HG02571 (cell line): ENCODE measurements around the gene TMEM108.

Experiments used
- ATAC-seq: cut with Tn5 transposase; IDR thresholded peaks from one replicate; pipeline ENCODE4 v1.9.1; 2021; ENCODE audit warnings: mild to moderate bottlenecking, moderate library complexity; ENCODE audit not compliant: unreplicated experiment

Gene TMEM108

DNA sequence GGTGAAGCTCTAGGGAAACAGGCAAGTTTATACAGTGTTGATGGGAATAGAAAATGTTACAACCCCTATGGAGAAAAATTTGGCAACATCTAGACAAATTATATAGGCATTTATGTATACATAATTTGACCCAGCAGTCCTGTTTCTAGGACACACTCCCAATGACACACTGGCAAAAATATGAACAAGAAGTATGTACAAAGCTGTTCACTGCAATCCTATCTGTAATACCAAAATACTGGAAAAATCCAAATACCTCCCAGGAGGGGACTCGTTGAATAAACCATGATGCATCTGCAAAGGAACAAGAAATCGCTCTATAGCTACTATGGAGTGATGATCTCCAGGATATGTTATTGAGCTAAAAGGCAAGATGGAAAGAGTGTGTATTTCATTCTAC lies 370.2 kb downstream of the TMEM108 start:
- ATAC-seq: no peak

GRCh38 chr3:133408961-133409360 lies 370.8 kb downstream of the TMEM108 start:
- ATAC-seq: no peak

DNA sequence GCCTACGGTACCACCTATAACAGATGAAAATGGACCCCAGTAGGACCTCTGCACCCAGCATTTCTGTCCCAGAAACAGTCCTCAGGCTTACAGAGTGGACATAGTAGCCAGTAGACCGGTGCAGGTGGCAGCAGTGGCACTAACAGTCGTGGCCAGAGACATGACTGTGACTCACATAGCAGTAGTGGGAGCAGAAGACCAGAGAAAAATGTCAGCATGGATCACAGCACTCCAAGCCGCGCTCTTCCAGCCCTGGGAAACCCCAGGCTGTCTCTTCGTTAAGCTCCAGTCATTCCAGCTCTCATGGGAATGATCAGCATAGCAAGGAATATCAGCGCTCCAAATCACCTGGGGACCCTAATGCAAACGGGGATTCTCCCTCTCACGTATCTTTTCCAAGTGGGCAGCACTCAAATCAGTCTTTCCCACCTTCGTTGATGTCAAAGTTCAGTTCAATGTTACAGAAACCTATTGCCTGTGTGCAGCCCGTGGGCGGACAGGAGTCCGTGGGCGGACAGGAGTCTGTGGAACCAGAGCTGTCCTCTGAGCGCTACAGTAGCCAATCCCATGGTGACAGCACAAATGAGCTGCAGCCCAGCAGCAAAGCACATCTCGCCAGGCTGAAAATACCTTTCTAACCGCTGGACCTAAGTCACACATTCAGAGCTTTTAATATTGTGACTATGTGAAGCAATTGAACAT lies 372.2 kb downstream of the TMEM108 start:
- no peak for ATAC-seq

DNA sequence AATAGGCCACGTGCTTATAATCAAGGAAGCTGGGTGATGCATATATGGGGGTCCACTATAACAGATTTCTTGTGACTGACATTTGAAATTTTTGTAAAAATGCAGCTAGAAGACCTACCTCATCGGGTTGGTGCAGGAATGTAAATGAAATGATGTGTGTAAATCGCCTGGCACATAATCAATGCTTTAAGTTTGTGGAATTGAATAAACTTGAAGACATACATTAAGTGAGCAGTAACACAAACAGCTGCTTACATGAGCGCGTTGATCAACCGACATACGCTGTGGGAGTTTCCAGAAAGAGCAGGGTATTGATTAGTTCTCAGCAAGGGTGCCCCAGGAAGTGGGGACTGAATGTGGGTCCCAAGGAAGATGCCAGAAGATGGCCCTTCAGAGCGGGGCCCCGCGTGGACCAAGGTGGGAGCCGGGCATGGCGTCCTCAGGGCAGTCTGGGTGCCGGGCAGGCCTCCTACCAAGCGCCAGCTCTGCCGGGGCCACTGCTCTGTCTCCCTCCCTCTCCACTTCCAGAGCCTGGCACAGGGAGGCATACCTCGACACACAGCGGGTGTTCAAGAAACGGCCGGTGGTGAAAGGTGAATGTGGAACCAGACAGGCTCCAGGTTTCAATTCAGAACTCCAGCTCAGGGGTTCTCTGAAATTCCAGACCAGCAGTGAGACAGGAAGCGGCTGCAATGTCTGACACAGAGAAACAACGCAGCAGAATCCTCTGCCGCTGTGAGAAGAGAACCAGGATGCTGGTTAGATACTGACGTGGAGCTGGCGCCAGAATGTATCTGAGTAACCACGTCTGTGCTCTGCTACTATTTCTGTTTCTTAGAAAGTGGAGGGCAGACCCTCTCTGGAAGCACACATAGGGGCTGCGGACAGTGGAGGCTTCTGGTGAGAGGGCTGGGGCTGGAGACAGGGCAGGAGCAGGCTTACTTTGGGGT lies 374.3 kb downstream of the TMEM108 start:
- no peak for ATAC-seq

- no peak for ATAC-seq
Measured at GRCh38 chr3:133413161-133414020, 375.2 kb downstream of the TMEM108 start.

DNA sequence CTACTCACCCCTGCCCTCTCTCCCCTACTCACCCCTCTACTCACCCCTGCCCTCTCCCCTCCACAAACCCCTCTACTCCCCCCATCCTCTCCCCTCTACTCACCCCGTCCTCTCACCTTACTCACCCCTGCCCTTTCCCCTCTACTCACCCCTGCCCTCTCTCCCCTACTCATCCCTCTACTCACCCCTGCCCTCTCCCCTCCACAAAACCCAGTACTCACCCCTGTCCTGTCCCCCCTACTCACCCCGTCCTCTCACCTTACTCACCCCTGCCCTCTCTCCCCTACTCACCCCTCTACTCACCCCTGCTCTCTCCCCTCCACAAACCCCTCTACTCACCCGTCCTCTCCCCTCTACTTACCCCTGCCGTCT lies 375.8 kb downstream of the TMEM108 start:
- ATAC-seq: no peak

DNA sequence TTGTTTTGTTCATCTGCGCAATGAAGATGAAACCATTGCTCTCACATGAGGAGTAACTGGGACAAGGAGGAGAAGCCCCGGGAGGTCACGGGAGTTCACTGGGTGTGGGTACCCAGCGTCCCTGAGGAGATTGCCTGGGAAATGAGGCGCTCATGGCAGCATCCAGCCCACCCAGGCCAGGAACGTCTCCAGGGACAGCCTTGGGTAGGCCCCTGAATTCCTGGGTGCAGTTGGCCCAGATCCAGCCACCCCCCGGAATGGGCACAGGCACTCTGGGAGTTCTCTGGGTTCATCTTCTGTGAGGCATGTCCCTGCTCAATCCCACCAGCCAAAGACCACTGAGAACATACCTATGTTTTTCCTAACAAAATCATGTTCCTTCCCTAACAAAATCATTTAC lies 380.2 kb downstream of the TMEM108 start:
- ATAC-seq: no peak

- ATAC-seq: no peak
Measured at GRCh38 chr3:133419151-133419909, 381.1 kb downstream of the TMEM108 start.

DNA sequence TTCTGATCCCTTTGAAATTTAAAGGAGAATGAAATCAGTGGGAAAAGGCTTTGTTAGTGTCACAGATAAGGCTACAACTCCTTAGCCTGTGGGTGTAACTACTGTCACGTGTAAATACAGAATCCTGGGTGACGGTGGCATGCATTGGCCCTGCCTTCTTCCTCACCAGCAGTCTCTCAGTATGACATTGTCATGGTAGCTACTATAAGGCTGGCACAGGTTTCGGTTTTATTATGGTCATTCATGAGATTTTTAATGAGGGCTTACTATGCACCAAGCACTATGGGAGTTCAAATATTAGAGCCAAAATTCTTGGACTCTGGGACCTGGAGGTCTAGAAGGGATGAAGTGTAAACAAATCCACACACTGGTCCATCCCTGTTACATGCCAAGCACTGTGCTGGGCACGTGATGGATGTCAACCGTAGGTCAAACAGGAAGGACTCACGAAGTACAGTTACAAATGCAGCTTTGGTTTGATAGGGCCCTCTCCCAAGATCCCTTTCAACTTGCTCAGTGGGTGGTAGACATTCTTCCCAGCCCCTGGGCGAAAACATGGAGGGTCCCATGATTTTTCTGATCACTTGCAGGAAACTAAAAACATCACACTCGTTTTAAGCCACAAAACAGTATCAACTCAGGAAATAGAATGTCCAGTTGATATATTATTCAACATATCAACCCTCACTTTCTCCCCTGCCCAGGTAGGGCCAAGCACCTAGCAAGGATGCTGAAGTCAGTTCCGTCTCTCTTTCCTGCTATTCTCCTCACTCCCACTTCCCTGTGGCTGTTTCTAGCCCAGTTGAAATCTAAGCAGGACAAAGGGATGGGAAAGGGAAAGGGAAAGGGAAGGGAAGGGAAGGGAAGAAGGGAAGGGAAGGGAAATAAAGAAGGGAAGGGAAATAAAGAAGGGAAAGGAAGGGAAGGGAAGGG lies 387.0 kb downstream of the TMEM108 start:
- ATAC-seq: peak; percentile 47

- ATAC-seq: no peak
Measured at GRCh38 chr3:133425898-133426297, 387.7 kb downstream of the TMEM108 start.

DNA sequence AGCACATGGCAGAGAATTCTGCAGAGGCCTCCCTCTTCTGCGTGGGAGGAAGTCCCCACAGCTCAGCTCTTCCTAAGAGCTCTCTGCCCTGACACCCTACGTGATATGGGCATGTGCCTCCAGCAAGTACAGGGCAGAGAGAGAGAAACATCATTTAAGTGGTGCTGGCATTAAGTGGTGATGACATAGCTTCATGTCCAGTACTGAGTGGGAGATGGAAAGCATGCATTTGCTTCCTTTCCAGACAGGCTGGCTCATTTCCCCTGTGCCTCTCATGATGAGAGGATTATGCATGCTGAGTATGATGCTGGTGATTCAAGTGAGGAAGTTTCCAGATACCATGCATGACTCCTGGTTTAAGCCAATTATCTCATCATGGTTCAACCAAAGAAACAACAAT lies 388.5 kb downstream of the TMEM108 start:
- no peak for ATAC-seq

DNA sequence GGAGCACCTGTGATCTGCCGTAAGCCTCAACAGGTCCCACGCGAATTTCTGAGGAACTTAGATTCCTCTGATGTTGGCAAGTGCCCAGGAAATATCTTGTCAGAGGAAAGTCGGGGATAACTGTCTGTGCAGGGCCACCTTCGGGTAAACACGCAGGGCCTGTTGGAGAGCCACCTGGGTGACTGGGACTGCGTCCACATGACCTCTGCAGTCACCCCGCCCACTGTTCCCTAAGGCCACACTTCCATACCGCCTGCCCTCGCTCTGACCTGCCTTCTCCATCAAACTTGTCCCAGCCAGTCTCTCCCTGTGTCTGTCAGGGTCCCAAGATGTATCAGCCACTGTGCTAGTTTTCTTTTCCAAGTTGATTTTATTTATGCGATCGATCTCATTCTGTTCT lies 390.4 kb downstream of the TMEM108 start:
- ATAC-seq: no peak

GRCh38 chr3:133429063-133429462 lies 390.9 kb downstream of the TMEM108 start:
- ATAC-seq: no peak

GRCh38 chr3:133439563-133439962 lies 401.4 kb downstream of the TMEM108 start:
- ATAC-seq: no peak

DNA sequence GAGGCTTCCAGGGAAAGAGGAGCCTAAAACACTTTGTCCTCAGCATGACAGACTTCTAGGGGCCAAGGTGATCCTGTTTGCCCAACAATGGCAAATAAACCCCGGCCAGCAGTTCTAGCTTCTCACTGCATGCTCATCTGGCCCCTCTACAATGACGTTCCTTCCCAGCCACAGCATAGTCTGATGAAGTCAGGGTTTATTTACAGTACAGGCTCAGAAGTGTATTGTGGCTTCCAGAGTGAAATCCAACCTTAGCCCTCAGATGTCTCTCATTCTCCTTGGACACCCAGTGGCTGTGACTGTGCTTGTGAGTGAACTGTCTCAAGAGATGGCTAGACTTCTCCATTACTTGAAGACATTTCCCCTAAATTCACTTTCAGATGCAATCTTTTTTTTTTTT lies 402.5 kb downstream of the TMEM108 start:
- ATAC-seq: no peak

GRCh38 chr3:133441867-133442270 lies 403.7 kb downstream of the TMEM108 start:
- peak; percentile 77 for ATAC-seq

DNA sequence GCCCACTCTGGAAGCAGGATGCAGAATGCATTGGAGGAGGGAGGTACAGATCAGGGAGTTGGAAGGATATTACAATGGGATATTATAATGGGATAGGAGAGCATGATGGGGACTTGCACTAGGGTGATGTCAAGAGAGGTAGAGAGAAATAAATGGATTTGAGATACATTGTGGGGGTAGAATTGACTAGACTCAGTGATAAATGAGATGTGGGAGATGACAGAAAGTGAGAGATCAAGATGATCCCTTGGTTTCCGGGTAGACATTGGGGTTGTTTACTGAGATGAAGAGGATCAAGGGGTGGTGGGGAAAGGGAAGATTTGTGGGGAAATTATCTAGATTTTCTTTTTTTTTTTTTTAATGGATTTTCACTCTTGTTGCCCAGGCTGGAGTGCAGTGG lies 404.3 kb downstream of the TMEM108 start:
- ATAC-seq: no peak

DNA sequence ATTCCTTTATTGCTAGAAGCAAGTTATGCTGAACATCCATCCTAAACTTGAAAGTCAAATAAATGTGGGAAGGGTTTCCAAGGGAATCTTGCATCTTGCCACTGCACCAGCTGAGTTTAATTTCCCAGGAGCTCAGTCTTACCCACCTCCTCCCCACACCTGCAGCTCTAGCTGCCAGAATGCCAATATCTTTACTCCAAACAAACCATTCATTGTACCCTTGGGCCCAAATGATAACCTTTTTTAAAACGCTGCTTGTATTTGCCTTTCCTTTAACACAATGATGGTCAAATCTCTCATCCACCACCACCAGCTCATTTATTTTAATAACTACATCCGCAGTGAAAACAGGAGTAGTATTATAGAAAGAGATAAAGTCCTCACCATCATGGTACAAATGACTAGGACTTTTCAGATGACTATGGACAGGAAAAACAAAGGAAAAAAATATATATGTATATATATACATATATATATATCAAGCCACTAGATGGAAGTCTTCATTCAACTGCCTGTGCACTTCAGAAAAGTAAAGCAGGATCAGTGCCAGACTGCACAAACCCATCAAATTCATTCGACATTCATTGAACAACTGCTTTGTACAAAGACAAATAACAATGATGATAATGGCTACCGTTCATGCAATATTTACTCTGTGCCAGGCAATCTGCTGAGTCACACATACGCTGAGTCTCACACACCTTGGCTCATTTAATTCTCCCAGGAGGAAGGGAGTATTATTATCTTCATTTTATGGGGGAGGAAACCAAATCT lies 405.6 kb downstream of the TMEM108 start:
- no peak for ATAC-seq

GRCh38 chr3:133444423-133444774 lies 406.2 kb downstream of the TMEM108 start:
- ATAC-seq: no peak
